ENCODE data around the gene VPS8.

GRCh38 chr3:184778426-184779332, 33.3 kb upstream of the VPS8 start:
- no peak for TF ChIP-seq POLR2A (IDR thresholded peaks at IDR 0.05; ENCODE audit: low read length)
- TF ChIP-seq GATA1 (IDR thresholded peaks at IDR 0.05; ENCODE audit: low read depth, low read length) = no peak

Measured in erythroblast (primary cell).